ENCODE measurements around the gene IRX3.

The IRX3 gene

GRCh38 chr16:54290833-54291655 is 4.5 kb upstream of the IRX3 start:
- peak; percentile 68 for DNase-seq

DNA sequence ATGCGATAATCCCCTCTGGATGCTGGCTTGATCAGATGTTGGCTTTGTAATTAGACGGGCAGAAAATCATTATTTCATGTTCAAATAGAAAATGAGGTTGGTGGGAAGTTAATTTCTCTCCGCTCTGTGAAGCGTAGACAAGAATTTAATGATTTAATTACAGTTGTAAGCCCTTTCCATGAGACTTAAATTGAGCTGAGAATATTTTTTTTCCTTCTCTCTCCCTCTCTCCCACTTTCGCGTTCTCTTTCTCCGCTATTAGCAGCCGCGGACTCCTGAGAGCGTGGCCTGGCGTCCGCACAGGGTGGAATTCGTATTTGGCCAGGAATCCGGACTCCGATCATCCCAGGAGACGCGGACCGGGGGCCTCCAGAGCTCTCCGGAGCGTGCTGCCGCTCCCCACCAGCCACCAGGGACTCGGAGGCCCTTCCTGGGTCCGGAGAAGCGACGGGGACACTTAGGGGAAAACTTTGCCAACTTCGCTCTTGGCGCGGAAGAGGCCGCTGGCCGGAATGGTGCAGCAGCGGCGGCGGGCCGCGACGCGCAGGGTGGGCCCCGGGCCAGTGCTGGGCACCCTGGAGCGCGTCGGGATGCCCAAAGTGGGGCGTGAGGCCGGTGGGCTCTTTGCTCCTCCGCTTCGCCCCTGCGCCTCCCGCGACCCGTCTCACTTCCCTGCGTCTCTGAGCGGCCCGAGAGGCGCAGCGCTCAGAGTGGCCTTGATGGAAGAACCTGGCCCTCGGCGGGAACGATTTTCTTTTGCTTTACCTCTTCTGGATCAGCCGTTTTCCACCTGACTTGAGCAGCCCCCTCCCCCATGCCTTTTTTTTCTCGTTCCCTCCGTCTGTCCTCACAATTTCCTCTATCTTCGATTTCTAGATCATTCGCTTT is 3.6 kb upstream of the IRX3 start:
- DNase-seq: peak; percentile 68

DNA sequence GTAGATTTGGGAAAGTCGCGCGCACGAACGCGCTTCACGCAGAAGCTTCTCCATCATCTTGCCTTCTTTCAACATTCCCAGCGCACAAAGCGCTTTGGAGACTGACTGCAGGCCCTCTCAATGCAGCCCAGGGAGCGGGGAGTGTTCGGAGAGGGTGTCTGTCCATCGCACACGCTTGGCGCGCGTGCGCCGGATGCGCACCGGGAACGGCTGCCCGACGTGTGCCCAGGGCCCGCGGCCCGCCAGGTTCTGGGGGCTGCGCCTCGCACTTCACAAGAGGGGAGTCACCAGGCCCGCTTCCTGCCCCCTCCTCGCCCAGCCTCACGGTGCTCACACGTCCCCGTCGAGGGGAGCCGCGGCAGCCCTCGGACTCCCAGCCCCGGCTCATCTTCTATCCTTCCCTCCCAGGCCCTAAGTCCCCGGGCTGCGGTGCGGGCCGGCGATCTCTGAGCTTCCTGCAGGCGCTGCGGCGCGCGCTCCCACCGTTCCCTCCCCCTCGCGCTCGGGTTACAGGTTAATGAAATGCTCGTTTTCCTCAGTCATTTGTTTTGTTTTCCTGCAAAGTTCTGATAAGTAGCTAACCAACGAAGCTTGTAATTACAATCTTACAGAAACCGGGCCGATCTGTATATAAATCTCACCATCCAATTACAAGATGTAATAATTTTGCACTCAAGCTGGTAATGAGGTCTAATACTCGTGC is 2.8 kb upstream of the IRX3 start:
- peak; percentile 74 for DNase-seq

DNA sequence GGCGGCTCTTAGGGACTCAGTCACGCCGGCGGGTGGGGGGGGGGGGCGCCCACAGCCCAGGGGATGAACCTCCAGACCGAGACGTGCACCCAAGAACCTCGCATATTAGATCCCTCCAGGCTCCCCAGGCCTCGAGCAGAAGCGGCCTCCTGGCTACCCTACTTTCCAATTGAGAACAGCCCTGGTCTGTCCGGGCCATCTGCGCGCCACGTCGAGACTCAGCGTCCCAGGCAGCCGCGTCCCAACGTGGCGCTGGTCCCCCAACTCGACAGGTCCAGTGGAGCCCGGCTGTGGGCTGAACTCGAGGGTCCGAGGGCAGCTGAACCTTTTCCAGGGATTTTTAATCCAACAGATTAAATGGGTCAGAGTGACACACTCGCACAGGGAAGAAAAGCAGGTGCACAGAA is 2.3 kb upstream of the IRX3 start:
- peak; percentile 68 for DNase-seq

DNA sequence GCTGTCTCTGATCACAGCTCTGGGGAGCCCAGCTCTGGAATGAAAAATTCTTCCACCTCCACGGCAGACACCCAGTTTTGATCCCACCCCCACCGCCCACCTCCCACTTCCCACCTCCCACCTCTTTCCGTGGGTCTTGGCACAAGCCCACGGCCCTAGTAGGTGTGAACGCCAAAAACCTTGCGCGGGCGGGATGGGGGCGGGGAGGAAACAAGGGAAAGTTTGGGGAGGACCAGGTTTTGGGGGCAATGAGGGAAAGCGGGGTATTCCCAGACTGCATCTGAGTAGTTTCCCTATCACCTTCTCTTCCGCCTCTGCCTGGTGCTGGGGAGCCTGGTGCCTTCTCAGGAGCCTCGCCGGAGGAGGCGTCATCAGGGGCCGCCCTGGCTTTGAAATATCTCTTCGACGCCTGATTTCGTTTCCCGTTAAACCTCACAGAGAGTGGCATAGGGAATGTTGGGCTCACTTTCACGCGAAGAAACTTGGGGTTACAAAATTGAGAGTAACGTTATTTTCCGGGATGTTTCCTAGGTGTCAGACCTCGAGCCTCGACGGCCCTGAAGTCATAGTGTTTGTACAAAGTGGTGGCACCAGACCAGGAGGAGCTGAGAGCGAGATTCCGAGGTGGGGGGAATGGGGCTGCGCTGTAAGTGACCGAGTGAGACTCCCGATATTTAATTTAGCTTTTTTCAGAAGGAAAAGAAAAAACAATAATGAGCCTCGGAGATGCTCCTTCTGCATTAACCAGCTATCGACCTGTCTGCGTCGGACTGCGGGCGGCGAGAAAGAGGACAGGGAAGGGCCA is 1.6 kb upstream of the IRX3 start:
- DNase-seq: peak; percentile 48

- DNase-seq: no peak
These were observed 793 bp upstream of the IRX3 start for GRCh38 chr16:54287131-54288029.

- no peak for DNase-seq
These were observed 559 bp downstream of the IRX3 start for GRCh38 chr16:54286090-54286365.

GRCh38 chr16:54285414-54286089 is 1.0 kb downstream of the IRX3 start:
- DNase-seq: peak; percentile 72

GRCh38 chr16:54284931-54285413 is 1.6 kb downstream of the IRX3 start:
- DNase-seq: peak; percentile 68

- DNase-seq: peak; percentile 73
These were observed 2.2 kb downstream of the IRX3 start for GRCh38 chr16:54284319-54284930.

DNA sequence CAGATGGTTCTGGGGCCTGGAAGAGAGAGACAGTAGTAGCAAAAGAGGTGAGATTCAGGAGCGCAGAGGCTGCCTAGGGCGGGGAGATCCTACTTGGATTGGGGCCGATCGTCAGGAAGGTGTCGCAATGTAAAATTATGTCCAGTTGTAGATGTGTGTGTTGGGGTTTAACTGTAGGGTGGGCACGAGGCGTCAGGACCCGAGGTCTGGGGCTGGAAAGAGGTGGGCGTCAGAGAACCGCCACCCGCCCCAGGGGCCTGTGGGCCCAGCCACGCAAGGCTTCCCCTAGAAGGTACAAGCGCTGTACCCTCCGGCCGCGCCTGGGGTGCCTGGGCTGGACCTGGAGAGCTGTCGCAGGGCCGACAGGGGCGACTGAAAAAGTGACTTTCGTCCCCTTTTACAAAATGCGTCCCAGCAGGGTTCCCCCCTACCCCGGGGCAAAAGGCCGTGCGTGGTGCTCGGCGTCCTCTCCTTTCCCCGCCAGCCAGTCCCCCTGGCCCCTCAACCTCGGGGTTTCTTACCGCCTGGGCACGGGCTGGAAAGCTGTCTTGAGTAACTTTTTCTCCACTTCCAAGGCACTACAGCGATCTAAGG is 2.8 kb downstream of the IRX3 start:
- peak; percentile 54 for DNase-seq

DNA sequence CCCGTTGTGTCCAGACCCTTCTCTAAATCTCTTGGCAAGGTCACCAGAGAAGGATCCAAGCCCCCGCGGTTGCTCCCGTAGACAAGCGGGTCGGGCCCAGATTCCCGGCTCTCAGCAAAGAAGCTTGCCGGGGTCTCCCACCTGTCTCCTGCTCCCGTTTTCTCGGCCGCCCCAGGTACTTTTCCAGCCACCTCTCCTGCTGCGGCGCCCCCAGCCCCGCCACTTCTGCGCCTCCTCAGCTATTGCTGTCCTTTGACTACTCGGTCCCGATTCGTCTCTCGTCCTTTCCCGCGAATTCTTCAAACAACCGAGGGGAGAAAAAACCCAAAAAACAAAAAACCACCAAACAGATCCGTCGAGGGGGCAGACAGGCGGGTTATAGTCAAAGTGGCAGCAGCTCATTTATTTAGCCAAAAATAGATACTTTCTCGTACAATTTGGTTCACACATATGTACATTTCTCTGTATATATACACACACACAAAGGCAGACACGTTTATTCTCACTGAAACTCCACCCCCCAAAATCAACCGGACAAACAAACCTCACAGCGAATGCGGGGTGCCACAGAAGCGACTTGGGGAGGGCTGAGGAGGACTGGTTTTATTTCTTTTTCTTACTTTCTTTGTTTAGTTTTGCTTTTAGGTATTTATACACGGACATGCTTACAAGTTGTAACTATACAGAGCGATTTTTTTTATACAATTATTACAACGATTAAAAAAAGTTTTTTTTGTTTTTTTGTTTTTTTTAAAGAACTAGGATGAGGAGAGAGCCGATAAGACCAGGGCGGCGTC is 3.5 kb downstream of the IRX3 start:
- peak; percentile 63 for DNase-seq

- peak; percentile 90 for DNase-seq
These were observed 4.2 kb downstream of the IRX3 start for GRCh38 chr16:54282202-54282927.

GRCh38 chr16:54281535-54282201 is 4.9 kb downstream of the IRX3 start:
- peak; percentile 56 for DNase-seq

- no peak for DNase-seq
These were observed 5.8 kb downstream of the IRX3 start for GRCh38 chr16:54280751-54281150.

DNA sequence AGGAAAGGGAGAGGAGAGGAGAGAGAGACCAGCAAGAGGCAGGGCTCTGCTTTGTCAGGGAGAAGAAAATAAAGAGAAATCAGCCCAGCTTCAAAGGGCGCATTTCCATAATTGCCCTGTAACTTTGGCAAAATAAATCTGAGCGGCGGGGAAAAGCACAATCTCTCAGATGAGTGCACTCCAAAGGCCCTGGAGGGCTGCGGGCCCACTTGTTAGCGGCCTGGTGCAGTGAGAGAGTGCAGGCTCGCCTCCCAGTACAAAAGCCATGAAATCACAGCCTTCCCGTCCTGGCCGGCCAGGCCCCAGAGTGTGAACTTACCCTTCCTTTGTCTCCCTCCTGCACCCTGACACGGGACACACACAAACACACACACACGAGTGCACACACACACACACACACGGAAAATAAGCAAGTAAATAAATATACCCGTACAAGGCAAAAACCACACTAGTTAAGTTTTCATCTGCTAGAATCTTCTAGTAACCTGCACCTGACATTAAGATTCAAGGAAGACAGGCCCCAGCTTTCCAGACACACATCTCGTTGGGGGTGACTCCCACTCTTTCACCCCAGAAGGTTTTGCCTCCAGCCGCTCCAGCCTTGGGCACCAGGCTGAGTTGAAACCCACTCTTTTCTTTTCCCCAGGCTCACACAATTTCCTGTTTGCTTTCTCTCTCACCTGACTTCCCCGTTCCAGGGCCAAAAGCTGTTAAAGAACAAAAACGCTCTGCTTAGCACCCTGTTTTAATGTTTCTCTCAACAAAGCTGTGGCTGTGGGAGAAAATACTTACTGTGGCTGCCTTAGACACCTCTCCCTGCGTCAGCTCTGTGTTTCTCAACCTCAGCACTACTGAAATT is 8.5 kb downstream of the IRX3 start:
- DNase-seq: peak; percentile 91

- no peak for DNase-seq
These were observed 10.6 kb downstream of the IRX3 start for GRCh38 chr16:54275956-54276355.

All from eye (tissue), 1 donor.